ENCODE data around the gene MGAT2.
A peak's percentile ranks its signal among the peaks of the same experiment; 100 is the strongest.

GRCh38 chr14:49593016-49593415 is 27.6 kb upstream of the MGAT2 start:
- no peak for TF ChIP-seq REST (IDR thresholded peaks at IDR 0.05; ENCODE audit: low read depth, low read length)
- no peak for TF ChIP-seq TCF12 (IDR thresholded peaks at IDR 0.05)
- no peak for TF ChIP-seq EZH2phosphoT487 (IDR thresholded peaks at IDR 0.05; ENCODE audit: borderline replicate concordance, low read depth)
- peak; percentile 16; the same call in 1 of the 2 replicates for TF ChIP-seq CTCF (IDR thresholded peaks at IDR 0.05)
- TF ChIP-seq USF2 (IDR thresholded peaks at IDR 0.05; ENCODE audit: borderline replicate concordance, low read depth, low read length): no peak
- no peak for TF ChIP-seq POLR2AphosphoS5 (IDR thresholded peaks at IDR 0.05; ENCODE audit: low read depth, low read length)
- no peak for TF ChIP-seq EP300 (IDR thresholded peaks at IDR 0.05; ENCODE audit: borderline replicate concordance in 1 of 2, low read depth in 1 of 2, low read length in 1 of 2)
- TF ChIP-seq TAF1 (IDR thresholded peaks at IDR 0.05; ENCODE audit: borderline replicate concordance, low read depth, low read length): no peak

Data from SK-N-SH (cell line).